Measurements from ENCODE around the gene OAT. TPM values are rescaled to one million over a fixed set of nuclear protein-coding genes. Genes with fewer than 3 reads are reported as not detected.

The OAT gene
- total RNA-seq, 1 experiment from 2014 or later = 67.9 TPM

DNA sequence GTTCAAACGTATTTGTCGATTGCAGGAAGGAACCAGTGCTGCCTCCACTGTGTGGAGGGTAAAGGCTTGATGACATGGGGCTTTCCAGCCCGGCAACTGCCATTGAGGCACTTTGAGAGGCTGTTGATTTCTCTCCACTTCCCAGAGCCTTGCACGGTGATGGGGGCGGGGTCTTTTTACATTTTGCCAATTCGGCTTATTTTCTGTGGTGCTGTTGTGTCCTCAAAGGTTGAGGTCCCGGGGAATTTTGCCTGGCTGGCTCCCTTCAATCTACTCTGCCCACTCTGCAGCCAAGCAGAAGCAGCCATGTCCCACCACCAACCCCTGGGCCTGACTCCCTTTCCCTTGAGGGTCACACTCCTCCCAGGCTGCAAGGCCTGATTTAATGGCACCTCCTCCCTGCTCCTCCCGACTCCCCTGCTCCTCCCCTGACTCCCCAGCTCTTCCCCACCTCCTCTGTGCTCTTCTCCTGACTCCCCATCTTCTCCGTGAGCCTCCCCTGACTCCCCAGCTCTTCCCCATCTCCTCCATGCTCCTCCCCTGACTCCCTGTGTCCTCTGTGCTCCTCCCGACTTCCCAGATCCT is 39.0 kb downstream of the OAT start:
- H3K27me3 ChIP-seq (ENCODE audit: insufficient read depth, low read length) = no peaks in the 10 kb centered on the region
- no peak overlapping the region for H2BK5ac ChIP-seq (ENCODE audit: insufficient read length, low read length)
- WGBS (ENCODE audit: extremely low coverage, insufficient read length, low lambda C conversion rate) = no CpG with 5 or more reads among the region's 10 CpGs

More for the DNA sequence above, 39.0 kb downstream of the OAT start:
- Mint-ChIP-seq H3K27ac (no peak overlapping the region), H3K27me3 (ENCODE audit: low read depth) (peaks cover 19% of the 10 kb centered on the region), H3K4me3 (no peak overlapping the region), H3K9me3 (no peaks in the 10 kb centered on the region), H3K36me3 (ENCODE audit: insufficient read depth in 1 of 3, low read depth in 3 of 3) (no peaks in the 10 kb centered on the region), H3K4me1 (peaks cover 11 to 22% of the 10 kb centered on the region in 2 experiments)
- Histone ChIP-seq H3K4me1 (ENCODE audit: insufficient read depth, low read length) (no peaks in the 10 kb centered on the region; the same call in 1 of the 2 replicates), H2AFZ (ENCODE audit: low read length) (no peak overlapping the region), H3K14ac (ENCODE audit: insufficient read depth, low read length) (no peak overlapping the region), H2BK120ac (ENCODE audit: low read depth, low read length, poor library complexity, severe bottlenecking) (no peak overlapping the region), H3K18ac (ENCODE audit: insufficient read length, low read depth, low read length) (no peak overlapping the region), H4K20me1 (ENCODE audit: control insufficient read depth, insufficient read depth, insufficient read length) (no peaks in the 10 kb centered on the region), H4K8ac (replicated peaks; ENCODE audit: insufficient read length, low read depth, low read length) (no peak overlapping the region), H2BK15ac (ENCODE audit: low read depth, low read length) (no peak overlapping the region), H3K79me2 (ENCODE audit: insufficient read depth, low read length) (no peaks in the 10 kb centered on the region), H3K4ac (ENCODE audit: low read depth, low read length) (no peak overlapping the region), H3K56ac (ENCODE audit: insufficient read length, low read depth, low read length) (no peak overlapping the region), H3K79me1 (ENCODE audit: insufficient read depth, low read depth, low read length, poor library complexity, severe bottlenecking) (no peaks in the 10 kb centered on the region), H2BK12ac (ENCODE audit: insufficient read length, low read depth, low read length) (no peak overlapping the region), H3K23ac (ENCODE audit: insufficient read length, low read depth, low read length) (no peak overlapping the region), H4K91ac (ENCODE audit: insufficient read length, low read depth, low read length) (no peak overlapping the region), H2BK20ac (ENCODE audit: low read depth, low read length, poor library complexity, severe bottlenecking) (no peak overlapping the region), H3K27ac (ENCODE audit: insufficient read length, low read depth, low read length) (no peak overlapping the region), H4K5ac (ENCODE audit: insufficient read length, low read depth, low read length) (no peak overlapping the region), H3K9me3 (ENCODE audit: control insufficient read depth, low read depth, low read length) (no peaks in the 10 kb centered on the region), H3T11ph (ENCODE audit: low read length) (no peak overlapping the region), H3K23me2 (ENCODE audit: insufficient read length, low read depth, low read length, poor library complexity, severe bottlenecking) (no peaks in the 10 kb centered on the region), H3K9ac (ENCODE audit: extremely low read depth, insufficient read length, low read length) (no peak overlapping the region), H3K4me2 (ENCODE audit: insufficient read depth, insufficient read length, low read length) (no peak overlapping the region), H2AK5ac (ENCODE audit: insufficient read length, low read length) (no peak overlapping the region)
- TF ChIP-seq CTCF (conservative IDR thresholded peaks at IDR 0.05) = no peak
- DNase-seq = no peak
